HG03135 (cell line): ENCODE results near the gene TDRD9.
A peak's percentile ranks its signal among the peaks of the same experiment; 100 is the strongest.

ENCODE experiments used
- ATAC-seq: cut with Tn5 transposase; IDR thresholded peaks from one replicate; pipeline ENCODE4 v1.9.1; 2021; ENCODE audit warnings: mild to moderate bottlenecking, moderate library complexity; ENCODE audit not compliant: unreplicated experiment

The TDRD9 gene

GRCh38 chr14:103920981-103921854 lies 7.0 kb upstream of the TDRD9 start:
- peak; percentile 90 for ATAC-seq

DNA sequence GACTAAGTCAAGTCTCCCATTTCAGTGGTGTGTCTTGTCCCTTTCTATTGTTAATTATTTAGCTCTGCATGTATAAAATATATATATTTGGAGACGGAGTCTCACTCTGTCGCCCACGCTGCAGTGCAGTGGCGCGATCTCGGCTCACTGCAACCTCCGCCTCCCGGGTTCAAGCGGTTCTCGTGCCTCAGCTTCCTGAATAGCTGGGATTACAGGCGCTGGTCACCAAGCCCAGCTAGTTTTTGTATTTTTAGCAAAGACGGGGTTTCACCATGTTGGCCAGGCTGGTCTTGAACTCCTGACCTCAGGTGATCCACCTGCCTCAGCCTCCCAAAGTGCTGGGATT lies 6.4 kb upstream of the TDRD9 start:
- peak; percentile 4 for ATAC-seq

GRCh38 chr14:103923863-103924262 lies 4.4 kb upstream of the TDRD9 start:
- no peak for ATAC-seq

- no peak for ATAC-seq
Measured at GRCh38 chr14:103925316-103925715, 2.9 kb upstream of the TDRD9 start.

- ATAC-seq, result no peak
Measured at GRCh38 chr14:103927566-103927965, 690 bp upstream of the TDRD9 start.

GRCh38 chr14:103930051-103930604 lies 1.9 kb downstream of the TDRD9 start:
- no peak for ATAC-seq

- ATAC-seq, result no peak
Measured at GRCh38 chr14:103931422-103931821, 3.2 kb downstream of the TDRD9 start.

GRCh38 chr14:103932791-103933490 lies 4.7 kb downstream of the TDRD9 start:
- ATAC-seq, result no peak

- ATAC-seq, result no peak
Measured at GRCh38 chr14:103935102-103935501, 6.8 kb downstream of the TDRD9 start.

GRCh38 chr14:103941462-103941861 lies 13.2 kb downstream of the TDRD9 start:
- no peak for ATAC-seq

- no peak for ATAC-seq
Measured at GRCh38 chr14:103941973-103942736, 13.9 kb downstream of the TDRD9 start, which contains the start of gene RD3L. Gene RD3L, minus strand, starts transcription at chr14:103942529. Its CDS starts 834 bp downstream, at chr14:103941695.

- no peak for ATAC-seq
Measured at GRCh38 chr14:103943673-103944072, 15.4 kb downstream of the TDRD9 start.

DNA sequence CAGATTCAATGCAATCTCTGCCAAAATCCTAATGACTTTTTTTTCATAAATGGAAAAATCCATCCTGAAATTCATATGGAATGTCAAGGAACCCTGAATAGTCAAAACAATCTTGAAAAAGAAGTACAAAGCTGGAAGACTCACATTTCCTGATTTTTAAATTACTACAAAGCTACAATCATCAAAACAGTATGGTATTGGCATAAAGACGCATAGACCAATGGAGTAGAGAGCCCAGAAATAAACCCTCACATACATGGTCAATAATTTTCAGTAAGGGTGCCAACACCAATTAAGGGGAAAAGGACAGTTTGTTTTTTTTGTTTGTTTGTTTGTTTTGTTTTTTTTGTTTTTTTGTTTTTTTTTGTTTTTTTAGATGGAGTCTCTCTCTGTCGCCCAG lies 18.7 kb downstream of the TDRD9 start:
- ATAC-seq, result no peak

DNA sequence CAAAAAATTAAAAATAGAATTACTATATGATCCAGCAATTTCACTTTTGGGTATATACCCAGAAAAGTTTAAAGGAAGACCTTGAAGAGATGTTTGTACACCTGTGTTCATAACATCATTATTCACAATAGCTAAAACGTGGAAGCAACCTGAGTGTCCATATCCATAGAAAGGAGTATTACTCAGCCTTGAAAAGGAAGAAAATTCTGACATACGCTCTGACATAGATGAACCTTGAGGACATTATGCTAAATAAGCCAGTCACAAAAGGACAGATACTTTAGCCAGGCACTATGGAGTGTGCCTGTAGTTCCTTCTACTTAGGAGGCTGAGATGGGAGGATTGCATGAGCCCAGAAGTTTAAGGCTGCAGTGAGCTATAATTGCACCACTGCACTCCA lies 20.2 kb downstream of the TDRD9 start:
- no peak for ATAC-seq

DNA sequence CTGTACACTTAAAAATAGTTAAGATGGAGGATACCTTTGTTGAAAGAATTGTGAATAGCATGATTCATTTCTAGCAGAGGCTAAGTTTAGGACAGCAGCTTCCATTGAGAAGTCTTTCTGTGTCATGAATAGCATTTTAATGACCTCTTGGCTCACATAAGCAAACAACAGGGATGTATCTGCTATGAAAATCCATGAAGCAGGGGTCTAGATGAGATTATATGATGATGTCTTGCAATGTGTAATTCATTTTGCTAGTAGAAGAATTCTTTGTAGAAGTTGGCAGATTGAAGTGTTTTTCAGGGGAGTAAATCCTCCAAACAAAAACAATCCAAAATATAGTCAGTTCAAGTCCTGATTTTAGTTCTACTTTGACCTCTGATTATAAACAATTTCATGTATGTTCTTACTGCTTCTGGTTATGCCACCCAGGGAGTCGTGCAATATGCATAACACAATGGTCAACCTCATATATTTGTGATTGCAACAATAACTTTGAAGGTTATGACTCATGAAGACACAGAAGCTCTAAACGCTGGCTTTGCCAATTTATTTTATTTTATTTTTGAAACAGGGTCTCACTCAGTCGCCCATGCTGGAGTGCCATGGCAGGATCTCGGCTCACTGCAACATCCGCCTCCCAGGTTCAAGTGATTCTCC lies 21.0 kb downstream of the TDRD9 start:
- ATAC-seq, result no peak

DNA sequence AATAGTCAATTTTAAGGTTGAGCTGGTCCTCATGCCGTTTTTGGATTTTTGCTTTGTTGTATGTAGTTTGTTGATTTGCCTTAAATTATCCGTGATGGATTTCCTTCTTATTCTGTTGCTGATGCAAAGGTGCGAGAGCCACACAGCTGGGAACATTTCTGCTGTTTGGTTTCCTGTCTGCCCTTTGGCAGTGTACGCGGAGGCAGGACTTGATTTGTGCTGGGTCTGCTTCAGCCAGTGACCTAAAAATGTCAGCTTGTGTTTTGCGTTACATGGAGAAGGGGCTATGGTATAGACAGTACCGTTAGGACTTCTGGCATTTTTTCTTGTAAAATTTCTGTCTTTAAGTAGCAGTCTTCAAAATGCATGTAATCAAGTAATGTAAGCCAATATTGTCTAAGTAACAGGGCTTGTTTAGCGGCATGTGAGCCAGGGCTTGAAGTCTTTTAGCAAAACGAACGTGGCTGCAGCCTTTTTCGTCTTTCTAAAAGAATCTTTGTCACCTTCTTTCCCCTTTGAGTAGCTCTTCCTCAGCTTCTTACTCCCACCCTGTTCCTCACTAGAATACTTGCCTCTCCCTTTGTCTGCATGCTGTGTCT lies 32.3 kb downstream of the TDRD9 start:
- no peak for ATAC-seq

GRCh38 chr14:103961928-103962578 lies 33.8 kb downstream of the TDRD9 start:
- no peak for ATAC-seq

DNA sequence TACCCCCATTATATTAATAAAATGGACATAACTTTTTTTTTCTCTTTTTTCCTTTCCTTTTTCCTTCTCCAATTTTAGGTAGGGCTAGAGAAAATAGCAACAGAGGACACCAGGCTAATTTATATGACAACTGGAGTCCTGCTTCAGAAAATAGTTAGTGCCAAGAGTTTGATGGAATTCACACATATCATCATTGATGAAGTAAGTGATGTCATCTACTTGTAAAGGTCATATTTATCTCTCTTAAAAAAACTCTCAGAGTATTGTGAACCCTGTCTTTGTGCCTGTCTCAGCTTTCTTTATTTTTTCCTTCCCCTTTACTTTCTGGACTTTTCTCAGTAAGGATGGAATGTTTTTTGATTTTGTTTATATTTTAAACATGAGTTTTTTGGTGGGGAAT lies 38.4 kb downstream of the TDRD9 start:
- no peak for ATAC-seq

GRCh38 chr14:103969961-103970360 lies 41.7 kb downstream of the TDRD9 start:
- no peak for ATAC-seq

DNA sequence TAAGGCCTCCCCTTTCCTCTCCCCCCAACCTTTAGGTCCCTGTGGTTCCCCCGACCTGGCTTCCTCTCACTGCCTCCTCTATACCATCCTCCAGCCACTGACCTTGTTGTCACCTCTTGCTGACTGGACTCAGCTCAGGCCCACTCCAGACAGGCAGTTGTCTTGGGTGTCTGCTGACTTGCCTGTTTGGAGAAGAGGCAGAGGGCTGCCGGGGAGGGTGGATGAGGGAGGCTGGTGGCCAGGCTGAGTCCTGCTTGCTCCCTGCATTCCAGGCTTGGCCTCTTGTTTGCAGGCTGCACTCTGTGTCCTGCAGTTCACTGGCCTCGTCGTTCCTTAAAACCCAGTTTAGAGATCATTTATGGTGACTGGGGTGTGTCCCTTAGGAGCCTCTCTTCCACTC lies 45.1 kb downstream of the TDRD9 start:
- no peak for ATAC-seq
